GM18502 (cell line): ENCODE results near the gene GPHA2.
"Not testable (repeated sequence)": the region's sequence is repeated elsewhere in the genome, so short reads cannot be mapped to it uniquely, and the experiment has no call there.

Source experiments
- ATAC-seq: cut with Tn5 transposase; IDR thresholded peaks from one replicate; pipeline ENCODE4 v1.9.1; 2021; ENCODE audit warnings: mild to moderate bottlenecking; ENCODE audit not compliant: unreplicated experiment, poor library complexity

The GPHA2 gene, protein sequence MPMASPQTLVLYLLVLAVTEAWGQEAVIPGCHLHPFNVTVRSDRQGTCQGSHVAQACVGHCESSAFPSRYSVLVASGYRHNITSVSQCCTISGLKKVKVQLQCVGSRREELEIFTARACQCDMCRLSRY

DNA sequence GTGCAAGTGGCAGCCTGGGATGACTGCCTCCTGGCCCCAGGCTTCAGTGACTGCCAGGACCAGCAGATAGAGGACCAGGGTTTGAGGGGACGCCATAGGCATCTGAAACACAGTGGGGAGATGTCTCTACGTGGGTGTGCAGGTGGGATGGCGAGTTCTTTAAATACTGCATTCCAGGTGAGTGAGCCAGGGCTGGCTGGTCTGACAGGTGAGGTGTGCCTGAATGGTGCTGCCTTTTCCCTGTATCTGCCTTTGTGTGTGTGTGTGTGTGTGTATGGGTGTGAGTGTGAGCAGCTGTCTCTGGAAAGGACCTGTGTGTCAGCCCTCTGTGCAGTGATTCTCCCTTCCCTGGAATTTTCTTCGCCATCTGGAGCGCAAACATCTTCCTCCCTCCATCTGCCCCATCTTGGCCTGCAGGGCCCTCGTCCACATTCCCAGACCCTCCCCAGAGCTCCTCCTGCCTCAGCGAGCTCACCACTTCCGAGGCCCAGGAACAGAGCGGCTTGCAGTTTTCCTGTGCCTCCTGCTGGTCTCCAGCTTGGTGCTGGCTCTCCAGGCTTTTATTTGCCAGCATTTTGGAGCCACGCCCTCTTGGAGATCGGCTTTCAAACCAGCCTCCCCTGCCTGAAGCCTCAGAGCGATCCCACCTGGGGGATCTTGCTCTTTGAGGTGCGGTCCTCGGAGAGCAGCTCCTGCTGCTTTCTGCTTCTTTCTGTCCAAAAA is at the start of gene GPHA2:
Gene GPHA2 (minus strand): TSS at position 535 of the 723 bp plus-strand sequence. CDS start 433 bp downstream, at position 102.
- no peak for ATAC-seq

DNA sequence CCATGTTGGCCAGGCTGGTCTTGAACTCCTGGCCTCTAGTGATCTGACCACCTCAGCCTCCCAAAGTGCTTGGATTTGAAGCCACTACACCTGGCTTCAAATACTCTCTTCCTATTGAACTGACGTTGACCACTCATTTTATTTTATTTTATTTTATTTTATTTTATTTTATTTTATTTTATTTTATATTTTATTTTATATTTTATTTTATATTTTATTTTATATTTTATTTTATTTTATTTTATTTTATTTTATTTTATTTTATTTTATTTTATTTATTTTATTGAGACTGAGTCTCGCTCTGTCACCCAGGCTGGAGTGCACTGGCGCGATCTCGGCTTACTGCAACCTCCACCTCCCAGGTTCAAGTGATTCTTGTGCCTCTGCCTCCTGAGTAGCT is 47.6 kb upstream of the GPHA2 start:
- not testable (repeated sequence) for ATAC-seq

GRCh38 chr11:64976651-64977050 is 41.0 kb upstream of the GPHA2 start:
- no peak for ATAC-seq

DNA sequence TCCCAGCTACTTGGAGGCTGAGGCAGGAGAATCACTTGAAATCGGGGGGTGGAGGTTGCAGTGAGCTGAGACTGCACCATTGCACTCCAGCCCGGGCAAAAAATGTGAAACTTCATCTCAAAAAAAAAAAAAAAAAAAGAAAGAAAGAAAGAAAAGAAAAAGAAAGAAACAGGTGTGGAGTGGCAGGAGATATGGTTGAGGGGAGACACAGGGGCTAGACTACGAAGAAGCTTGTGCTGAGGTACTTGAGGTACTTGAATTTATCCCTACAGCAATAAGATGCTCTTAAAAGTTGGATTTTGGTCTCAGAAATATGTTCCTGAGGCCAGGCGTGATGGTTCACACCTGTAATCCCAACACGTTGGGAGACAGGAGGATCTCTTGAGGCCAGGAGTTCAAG is 38.4 kb upstream of the GPHA2 start:
- ATAC-seq = no peak

GRCh38 chr11:64971421-64972233 is 35.9 kb upstream of the GPHA2 start, which contains the start of gene MAJIN:
Gene MAJIN, minus strand, starts transcription at chr11:64972108. Its CDS starts 12,703 bp downstream, at chr11:64959405.
- no peak for ATAC-seq

DNA sequence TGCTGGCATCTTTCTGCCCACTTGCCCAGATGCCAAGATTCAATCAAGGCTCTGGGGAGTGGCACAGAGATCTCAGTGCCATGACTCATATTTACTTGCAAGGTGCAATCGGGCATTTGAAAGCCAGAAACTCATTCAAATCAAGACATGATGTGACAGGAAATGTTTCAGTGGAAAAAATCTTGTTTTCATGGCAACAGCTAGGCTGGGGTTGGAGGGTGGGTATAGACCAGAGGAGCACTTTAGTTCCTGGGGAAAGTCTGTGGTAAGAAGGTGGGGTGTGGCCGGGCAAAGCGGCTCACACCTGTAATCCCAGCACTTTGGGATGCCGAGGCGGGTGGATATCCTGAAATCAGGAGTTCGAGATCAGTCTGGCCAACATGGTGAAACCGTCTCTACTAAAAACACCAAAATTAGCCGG is 35.0 kb upstream of the GPHA2 start:
- no peak for ATAC-seq

DNA sequence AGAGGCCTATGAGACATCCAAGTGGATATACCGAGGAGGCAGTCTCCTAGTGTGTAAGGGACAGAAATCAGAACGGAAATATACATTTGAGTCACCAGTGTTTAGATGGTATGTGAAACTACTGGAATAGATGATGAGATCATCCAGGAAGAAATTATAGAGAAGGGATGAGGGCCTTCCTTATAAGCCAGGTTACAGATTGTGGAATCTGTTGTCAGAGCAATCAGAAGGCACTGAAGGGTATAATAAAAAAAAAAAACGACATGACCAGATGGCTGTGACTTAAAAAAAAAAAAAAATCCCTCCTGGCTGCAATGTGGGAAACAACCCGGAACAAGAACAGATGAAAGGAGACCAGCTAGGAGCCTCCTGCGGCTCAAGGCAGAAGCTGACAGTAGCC is 33.5 kb upstream of the GPHA2 start:
- no peak for ATAC-seq

DNA sequence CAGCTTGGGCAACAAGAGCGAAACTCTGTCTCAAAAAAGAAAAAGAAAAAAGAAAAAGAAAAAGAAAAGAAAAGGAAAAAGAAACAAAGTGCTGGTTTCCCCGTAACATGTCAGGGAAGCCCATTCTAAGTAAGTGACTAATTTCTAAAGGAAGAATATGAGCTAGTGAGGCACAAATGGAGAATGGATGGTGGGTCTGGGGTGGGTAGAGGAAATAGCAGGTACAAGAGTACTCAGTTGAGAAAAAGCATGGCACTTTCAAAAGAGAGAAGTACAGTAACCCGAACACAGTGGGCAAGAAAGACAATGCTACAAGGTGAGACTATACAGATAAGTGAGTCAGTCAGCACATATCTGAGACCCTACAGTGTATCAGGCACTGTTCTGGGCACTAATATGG is 31.7 kb upstream of the GPHA2 start:
- ATAC-seq = no peak

GRCh38 chr11:64963072-64963631 is 27.5 kb upstream of the GPHA2 start:
- ATAC-seq = no peak

GRCh38 chr11:64960719-64961118 is 25.0 kb upstream of the GPHA2 start:
- ATAC-seq = no peak

DNA sequence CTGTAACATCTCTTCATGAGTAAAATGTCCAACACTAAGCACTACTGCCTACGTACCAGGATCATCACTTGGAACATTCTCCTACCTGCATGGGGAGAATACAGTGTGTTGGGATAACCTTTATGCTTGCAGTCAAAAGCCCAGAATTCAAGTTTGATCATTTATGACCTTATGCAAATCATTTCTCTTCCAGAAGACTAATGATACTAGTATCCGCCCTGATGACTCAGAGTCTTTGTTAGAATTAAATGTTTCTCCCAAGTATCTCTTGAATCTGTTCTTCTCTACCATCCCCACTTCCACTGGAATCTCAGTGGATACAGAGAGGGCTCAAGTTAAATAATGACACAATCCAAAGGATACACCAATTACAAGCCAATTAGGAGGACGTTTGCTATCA is 23.8 kb upstream of the GPHA2 start:
- no peak for ATAC-seq

GRCh38 chr11:64954201-64954600 is 18.5 kb upstream of the GPHA2 start:
- no peak for ATAC-seq

DNA sequence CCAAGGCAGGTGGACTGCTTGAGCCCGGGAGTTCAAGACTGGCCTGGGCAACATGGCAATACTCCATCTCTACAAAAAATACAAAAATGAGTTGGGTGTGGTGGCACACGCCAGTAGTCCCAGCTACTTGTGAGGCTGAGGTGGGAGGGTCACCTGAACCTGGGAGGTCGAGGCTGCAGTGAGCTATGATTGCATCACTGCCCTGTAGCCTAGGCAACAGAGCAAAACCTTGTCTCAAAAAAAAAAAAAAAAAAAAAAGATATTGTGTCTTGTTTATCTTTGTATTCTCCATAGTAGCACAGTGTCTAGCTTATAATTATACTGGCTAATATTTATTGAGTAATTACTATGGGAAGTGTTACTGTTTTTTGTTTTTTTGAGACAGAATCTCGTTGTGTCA is 15.8 kb upstream of the GPHA2 start:
- ATAC-seq = no peak

GRCh38 chr11:64947208-64947814 is 11.6 kb upstream of the GPHA2 start:
- ATAC-seq = no peak

DNA sequence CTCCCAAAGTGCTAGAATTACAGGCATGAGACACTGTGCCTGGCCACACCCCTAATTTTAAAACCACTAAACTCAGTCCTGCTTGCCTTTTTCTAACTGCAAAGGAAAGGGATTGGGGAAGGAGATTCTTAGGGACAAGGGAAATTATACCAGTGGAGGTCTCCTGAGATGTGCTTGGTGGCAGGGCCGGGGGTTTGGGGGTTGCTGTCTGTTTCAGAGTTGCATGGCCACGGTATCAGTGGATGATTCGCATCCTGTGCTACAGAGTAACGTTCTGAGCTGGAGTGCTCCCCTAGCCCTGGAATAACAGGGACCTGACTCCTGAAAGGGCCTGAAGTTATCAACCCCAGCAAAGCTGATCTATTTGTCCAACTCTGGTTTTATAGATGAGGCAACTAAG is 846 bp upstream of the GPHA2 start:
- ATAC-seq = no peak

DNA sequence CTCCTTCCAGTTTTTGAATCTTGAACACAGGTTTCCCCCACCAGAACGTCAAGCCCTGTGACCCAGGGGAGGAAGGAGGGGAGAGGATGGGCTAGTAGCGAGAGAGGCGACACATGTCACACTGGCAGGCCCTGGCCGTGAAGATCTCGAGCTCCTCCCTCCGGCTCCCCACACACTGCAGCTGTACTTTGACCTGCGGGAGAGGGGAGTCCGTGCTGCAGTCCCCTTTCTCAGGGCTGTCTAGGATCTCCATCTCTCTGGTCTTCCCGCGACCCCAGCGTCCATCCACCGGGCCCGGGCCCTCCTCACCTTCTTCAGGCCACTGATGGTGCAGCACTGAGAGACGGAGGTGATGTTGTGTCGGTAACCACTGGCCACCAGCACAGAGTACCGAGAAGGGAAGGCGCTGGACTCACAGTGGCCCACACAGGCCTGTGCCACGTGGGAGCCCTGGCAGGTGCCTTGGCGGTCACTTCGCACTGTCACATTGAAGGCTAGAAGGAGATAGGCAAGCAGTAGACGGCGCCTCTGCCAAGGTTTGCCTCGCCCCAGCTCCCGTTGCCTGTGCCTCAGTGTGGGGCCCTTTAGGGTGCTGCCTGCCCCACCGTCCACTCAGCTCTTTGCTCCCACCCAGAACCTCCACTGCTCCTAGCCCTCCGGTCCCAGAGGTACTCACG is 873 bp downstream of the GPHA2 start:
- no peak for ATAC-seq

GRCh38 chr11:64933935-64934681 is 1.6 kb downstream of the GPHA2 start:
- no peak for ATAC-seq

GRCh38 chr11:64933213-64933934 is 2.3 kb downstream of the GPHA2 start:
- no peak for ATAC-seq

- ATAC-seq = no peak
Observed at GRCh38 chr11:64932324-64932723, 3.4 kb downstream of the GPHA2 start.
